ENCODE results near the gene CYB5B.

DNA sequence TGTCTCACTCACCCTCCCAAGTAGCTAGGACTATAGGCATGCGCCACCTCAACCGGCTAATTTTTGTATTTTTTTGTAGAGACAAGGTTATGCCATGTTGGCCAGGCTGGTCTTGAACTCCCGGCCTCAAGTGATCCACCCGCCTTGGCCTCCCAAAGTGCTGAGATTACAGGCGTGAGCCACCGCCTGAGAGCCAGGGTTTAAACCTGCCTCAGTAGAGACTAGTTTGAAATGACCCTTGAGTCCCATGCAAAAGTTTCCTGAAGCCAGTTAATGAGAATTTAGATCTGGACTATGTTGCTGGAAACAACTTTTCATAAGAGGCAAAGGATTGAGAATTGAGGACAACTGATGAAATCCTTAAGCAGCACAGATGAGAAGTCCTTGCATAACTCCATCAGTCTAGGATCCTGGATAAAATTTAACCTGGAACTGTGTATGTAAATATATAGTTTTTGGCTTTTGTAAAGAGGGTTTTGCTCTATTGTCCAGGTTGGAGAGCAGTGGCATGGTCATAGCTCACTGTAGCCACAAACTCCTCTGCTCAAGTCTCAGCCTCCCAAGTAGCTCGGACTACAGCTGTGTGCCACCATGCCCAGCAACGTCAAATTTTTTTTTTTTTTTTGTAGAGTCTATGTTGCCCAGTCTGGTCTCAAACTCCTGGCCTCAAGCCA is 43.2 kb downstream of the CYB5B start:
- TF ChIP-seq, protein P1, sequence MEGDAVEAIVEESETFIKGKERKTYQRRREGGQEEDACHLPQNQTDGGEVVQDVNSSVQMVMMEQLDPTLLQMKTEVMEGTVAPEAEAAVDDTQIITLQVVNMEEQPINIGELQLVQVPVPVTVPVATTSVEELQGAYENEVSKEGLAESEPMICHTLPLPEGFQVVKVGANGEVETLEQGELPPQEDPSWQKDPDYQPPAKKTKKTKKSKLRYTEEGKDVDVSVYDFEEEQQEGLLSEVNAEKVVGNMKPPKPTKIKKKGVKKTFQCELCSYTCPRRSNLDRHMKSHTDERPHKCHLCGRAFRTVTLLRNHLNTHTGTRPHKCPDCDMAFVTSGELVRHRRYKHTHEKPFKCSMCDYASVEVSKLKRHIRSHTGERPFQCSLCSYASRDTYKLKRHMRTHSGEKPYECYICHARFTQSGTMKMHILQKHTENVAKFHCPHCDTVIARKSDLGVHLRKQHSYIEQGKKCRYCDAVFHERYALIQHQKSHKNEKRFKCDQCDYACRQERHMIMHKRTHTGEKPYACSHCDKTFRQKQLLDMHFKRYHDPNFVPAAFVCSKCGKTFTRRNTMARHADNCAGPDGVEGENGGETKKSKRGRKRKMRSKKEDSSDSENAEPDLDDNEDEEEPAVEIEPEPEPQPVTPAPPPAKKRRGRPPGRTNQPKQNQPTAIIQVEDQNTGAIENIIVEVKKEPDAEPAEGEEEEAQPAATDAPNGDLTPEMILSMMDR (conservative IDR thresholded peaks at IDR 0.05 in 1 of 2, IDR thresholded peaks at IDR 0.05 in 1 of 2; ENCODE audit: extremely low read depth in 1 of 2, insufficient read depth in 1 of 2, low read depth in 1 of 2, low read length in 2 of 2), result no peak
- no peak for TF ChIP-seq EZH2 (IDR thresholded peaks at IDR 0.05; ENCODE audit: borderline replicate concordance, low read length)

Data from mammary epithelial cell (primary cell).